KMS-11 (cell line): ENCODE measurements around the gene CDK14.

Source experiments
- H2AFZ ChIP-seq: fragments of 200-600 bp; sonication (generic); 2 replicates; pipeline ENCODE4 v1.6.1; 2016; ENCODE audit warnings: antibody characterized with exemption, mixed run types, low read depth
- H3K27ac ChIP-seq: fragments of 200-600 bp; sonication (generic); 2 replicates; pipeline ENCODE4 v1.6.1; 2016; ENCODE audit warnings: mild to moderate bottlenecking, mixed run types
- H3K27me3 ChIP-seq: fragments of 200-600 bp; sonication (generic); 2 replicates; pipeline ENCODE4 v1.6.1; 2017; ENCODE audit warnings: mild to moderate bottlenecking, low read depth, mixed run types, moderate library complexity; ENCODE audit not compliant: insufficient read depth
- H3K36me3 ChIP-seq: fragments of 200-600 bp; sonication (generic); 2 replicates; pipeline ENCODE4 v1.6.1; 2017; ENCODE audit warnings: mild to moderate bottlenecking, mixed run types; ENCODE audit not compliant: insufficient read depth
- H3K4me1 ChIP-seq: fragments of 200-600 bp; sonication (generic); 2 replicates; pipeline ENCODE4 v1.6.1; 2016; ENCODE audit warnings: mild to moderate bottlenecking, low read depth, mixed run types; ENCODE audit not compliant: poor library complexity, severe bottlenecking
- H3K4me2 ChIP-seq: fragments of 200-600 bp; sonication (generic); 2 replicates; pipeline ENCODE4 v1.7.0; 2016; ENCODE audit warnings: mild to moderate bottlenecking, mixed run types
- H3K4me3 ChIP-seq: fragments of 200-600 bp; sonication (generic); IDR thresholded peaks from 2 replicates; pipeline ENCODE4 v1.6.1; 2017; ENCODE audit warnings: low read depth, low read length, mixed read lengths; ENCODE audit not compliant: insufficient read depth
- H3K79me2 ChIP-seq: fragments of 200-600 bp; sonication (generic); 2 replicates; pipeline ENCODE4 v1.6.1; 2016; ENCODE audit warnings: low read depth, mixed run types; ENCODE audit not compliant: insufficient read depth
- H3K9ac ChIP-seq: fragments of 200-600 bp; sonication (generic); 2 replicates; pipeline ENCODE4 v1.6.1; 2016; ENCODE audit warnings: mild to moderate bottlenecking, mixed run types
- H4K20me1 ChIP-seq: fragments of 200-600 bp; sonication (generic); 2 replicates; pipeline ENCODE4 v1.6.1; 2016; ENCODE audit warnings: mild to moderate bottlenecking, mixed run types; ENCODE audit not compliant: insufficient read depth
- TF ChIP-seq, protein P1 (sequence below): fragments of 200-600 bp; sonication (generic); conservative IDR thresholded peaks from 2 replicates; pipeline ENCODE4 v1.6.1; 2017; ENCODE audit warnings: low read depth, mild to moderate bottlenecking, antibody characterized with exemption, low read length, moderate library complexity, mixed read lengths

CDK14 gene

GRCh38 chr7:90821961-90822620 is 226.0 kb downstream of the CDK14 start:
- TF ChIP-seq, protein P1, sequence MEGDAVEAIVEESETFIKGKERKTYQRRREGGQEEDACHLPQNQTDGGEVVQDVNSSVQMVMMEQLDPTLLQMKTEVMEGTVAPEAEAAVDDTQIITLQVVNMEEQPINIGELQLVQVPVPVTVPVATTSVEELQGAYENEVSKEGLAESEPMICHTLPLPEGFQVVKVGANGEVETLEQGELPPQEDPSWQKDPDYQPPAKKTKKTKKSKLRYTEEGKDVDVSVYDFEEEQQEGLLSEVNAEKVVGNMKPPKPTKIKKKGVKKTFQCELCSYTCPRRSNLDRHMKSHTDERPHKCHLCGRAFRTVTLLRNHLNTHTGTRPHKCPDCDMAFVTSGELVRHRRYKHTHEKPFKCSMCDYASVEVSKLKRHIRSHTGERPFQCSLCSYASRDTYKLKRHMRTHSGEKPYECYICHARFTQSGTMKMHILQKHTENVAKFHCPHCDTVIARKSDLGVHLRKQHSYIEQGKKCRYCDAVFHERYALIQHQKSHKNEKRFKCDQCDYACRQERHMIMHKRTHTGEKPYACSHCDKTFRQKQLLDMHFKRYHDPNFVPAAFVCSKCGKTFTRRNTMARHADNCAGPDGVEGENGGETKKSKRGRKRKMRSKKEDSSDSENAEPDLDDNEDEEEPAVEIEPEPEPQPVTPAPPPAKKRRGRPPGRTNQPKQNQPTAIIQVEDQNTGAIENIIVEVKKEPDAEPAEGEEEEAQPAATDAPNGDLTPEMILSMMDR: no peak
- Histone ChIP-seq H3K36me3 (0 out of 2 replicates have a peak, but pooled peaks cover 4% of the 10 kb centered on the region), H4K20me1 (peaks cover 8% of the 10 kb centered on the region; the same call in 1 of the 2 replicates), H3K79me2 (peaks cover 87% of the 10 kb centered on the region), H3K4me3 (no peak overlapping the region), H3K9ac (no peak overlapping the region), H3K4me1 (peaks cover 30% of the 10 kb centered on the region), H3K27me3 (no peaks in the 10 kb centered on the region), H3K27ac (no peak overlapping the region), H3K4me2 (no peak overlapping the region), H2AFZ (no peak overlapping the region)

DNA sequence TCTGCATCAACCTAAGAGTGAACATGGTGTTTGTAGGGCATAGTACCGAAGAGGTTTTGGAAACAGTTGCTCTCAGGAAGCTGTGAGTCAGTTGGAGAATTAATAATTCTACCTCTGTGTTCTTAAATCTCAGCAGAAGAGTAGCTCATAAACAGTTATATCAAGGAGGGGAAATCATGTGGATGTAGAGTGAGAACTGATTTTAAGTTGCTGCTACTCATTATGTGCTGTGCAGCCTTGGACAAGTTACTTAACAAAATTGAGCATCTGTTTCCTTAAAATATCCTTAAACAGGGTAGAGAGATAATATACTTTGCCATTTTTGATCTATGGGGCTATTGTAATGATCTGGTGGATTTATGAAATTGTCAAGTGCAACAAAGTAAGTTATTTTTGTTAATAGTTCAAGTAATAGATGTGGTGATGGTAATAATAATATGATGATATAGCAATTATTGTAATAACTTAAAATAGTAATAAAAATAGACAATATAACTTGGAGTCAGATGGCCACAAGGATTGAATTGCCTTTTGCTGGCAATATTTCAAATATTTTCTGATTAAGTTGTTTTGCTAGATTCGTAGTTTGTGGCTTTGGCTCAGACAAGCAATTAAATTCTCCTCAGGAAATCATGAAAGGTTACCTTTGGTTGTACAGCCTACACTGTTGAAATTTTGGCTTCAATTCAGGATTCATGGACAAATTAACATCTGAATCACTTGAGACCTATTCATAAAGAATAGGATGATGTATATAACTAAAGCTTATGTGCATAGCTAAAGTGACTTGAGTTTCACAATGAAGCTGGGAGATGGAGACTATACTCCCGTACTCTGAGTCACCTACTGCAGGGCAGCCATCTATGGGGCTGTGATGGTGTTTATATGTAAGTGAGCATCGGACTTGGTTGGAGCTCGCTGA is 228.5 kb downstream of the CDK14 start:
- no peaks in the 10 kb centered on the region for H3K27me3 ChIP-seq
- TF ChIP-seq, protein P1: no peak
- H3K9ac ChIP-seq: no peak overlapping the region
- H3K27ac ChIP-seq: no peak overlapping the region
- peaks cover 4% of the 10 kb centered on the region for H3K4me1 ChIP-seq
- no peak overlapping the region for H3K4me3 ChIP-seq
- peaks cover 86% of the 10 kb centered on the region for H3K79me2 ChIP-seq
- peaks cover 5% of the 10 kb centered on the region; the same call in 1 of the 2 replicates for H4K20me1 ChIP-seq
- no peak overlapping the region for H2AFZ ChIP-seq
- H3K4me2 ChIP-seq: no peak overlapping the region
- no peaks in the 10 kb centered on the region; the same call in 1 of the 2 replicates for H3K36me3 ChIP-seq

GRCh38 chr7:90825779-90826178 is 229.7 kb downstream of the CDK14 start:
- no peaks in the 10 kb centered on the region; the same call in 1 of the 2 replicates for H3K36me3 ChIP-seq
- no peak overlapping the region for H3K4me3 ChIP-seq
- no peaks in the 10 kb centered on the region for H3K4me1 ChIP-seq
- peaks cover 5% of the 10 kb centered on the region; the same call in 1 of the 2 replicates for H4K20me1 ChIP-seq
- H3K9ac ChIP-seq: no peak overlapping the region
- no peaks in the 10 kb centered on the region for H3K27me3 ChIP-seq
- TF ChIP-seq, protein P1: no peak
- H2AFZ ChIP-seq: no peak overlapping the region
- no peak overlapping the region for H3K27ac ChIP-seq
- H3K79me2 ChIP-seq: peaks cover 86% of the 10 kb centered on the region
- H3K4me2 ChIP-seq: no peak overlapping the region

DNA sequence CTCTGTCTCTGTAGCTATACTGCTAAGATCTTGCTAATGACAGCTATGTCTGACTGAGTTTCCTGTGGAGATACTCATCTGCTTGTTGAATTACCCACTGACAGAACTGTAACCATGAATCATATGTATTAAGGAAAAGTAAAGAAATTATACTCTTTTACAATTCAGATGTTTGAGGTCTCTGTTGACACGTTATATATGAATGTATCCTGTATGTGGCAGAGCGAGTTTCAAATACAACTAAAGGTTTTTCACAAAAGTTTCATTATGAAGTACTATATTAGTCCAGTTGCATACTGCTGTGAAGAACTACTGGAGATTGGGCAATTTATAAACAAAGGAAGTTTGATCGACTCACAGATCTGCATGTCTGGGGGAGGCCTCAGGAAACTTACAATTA is 232.5 kb downstream of the CDK14 start:
- no peaks in the 10 kb centered on the region; the same call in 1 of the 2 replicates for H3K36me3 ChIP-seq
- H3K79me2 ChIP-seq: peaks cover 86% of the 10 kb centered on the region

More for the DNA sequence above, 232.5 kb downstream of the CDK14 start:
- H3K27ac ChIP-seq: no peak overlapping the region
- H4K20me1 ChIP-seq: peaks cover 5% of the 10 kb centered on the region; the same call in 1 of the 2 replicates
- H2AFZ ChIP-seq: no peak overlapping the region
- H3K4me3 ChIP-seq: no peak overlapping the region
- H3K9ac ChIP-seq: no peak overlapping the region
- H3K27me3 ChIP-seq: no peaks in the 10 kb centered on the region
- TF ChIP-seq, protein P1: no peak
- no peak overlapping the region for H3K4me2 ChIP-seq
- no peaks in the 10 kb centered on the region for H3K4me1 ChIP-seq
